ENCODE data around the gene ZFYVE16. TPM values are rescaled to one million over a fixed set of nuclear protein-coding genes. Genes with fewer than 3 reads are reported as not detected.

ZFYVE16 gene
- total RNA-seq, 4 donors from 2014 or later = 31.8 to 64.7 (median 45.2) TPM

DNA sequence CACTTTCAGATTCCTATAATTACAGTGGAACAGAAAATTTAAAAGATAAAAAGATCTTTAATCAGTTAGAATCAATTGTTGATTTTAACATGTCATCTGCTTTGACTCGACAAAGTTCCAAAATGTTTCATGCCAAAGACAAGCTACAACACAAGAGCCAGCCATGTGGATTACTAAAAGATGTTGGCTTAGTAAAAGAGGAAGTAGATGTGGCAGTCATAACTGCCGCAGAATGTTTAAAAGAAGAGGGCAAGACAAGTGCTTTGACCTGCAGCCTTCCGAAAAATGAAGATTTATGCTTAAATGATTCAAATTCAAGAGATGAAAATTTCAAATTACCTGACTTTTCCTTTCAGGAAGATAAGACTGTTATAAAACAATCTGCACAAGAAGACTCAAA, 29.5 kb downstream of the ZFYVE16 start:
- DNase-seq = no peak
- Histone ChIP-seq H3K36me3 (peaks cover 0 to 4% of the 10 kb centered on the region in 2 donors), H3K27me3 (no peaks in the 10 kb centered on the region), H3K9me3 (no peaks in the 10 kb centered on the region), H3K4me1 (peaks cover 0 to 5% of the 10 kb centered on the region in 2 donors), H3K4me3 (replicated peaks in 1 of 3) (no peak overlapping the region), H3K27ac (no peak overlapping the region)
- 92 to 93% methylated on average over 3 of the region's 3 CpGs for WGBS, 2 donors
- no peak for TF ChIP-seq POLR2A (IDR thresholded peaks at IDR 0.05)
- TF ChIP-seq, protein P1, sequence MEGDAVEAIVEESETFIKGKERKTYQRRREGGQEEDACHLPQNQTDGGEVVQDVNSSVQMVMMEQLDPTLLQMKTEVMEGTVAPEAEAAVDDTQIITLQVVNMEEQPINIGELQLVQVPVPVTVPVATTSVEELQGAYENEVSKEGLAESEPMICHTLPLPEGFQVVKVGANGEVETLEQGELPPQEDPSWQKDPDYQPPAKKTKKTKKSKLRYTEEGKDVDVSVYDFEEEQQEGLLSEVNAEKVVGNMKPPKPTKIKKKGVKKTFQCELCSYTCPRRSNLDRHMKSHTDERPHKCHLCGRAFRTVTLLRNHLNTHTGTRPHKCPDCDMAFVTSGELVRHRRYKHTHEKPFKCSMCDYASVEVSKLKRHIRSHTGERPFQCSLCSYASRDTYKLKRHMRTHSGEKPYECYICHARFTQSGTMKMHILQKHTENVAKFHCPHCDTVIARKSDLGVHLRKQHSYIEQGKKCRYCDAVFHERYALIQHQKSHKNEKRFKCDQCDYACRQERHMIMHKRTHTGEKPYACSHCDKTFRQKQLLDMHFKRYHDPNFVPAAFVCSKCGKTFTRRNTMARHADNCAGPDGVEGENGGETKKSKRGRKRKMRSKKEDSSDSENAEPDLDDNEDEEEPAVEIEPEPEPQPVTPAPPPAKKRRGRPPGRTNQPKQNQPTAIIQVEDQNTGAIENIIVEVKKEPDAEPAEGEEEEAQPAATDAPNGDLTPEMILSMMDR (IDR thresholded peaks at IDR 0.05) = no peak
- intact Hi-C loops (cut with DNase I) = no loop called here

DNA sequence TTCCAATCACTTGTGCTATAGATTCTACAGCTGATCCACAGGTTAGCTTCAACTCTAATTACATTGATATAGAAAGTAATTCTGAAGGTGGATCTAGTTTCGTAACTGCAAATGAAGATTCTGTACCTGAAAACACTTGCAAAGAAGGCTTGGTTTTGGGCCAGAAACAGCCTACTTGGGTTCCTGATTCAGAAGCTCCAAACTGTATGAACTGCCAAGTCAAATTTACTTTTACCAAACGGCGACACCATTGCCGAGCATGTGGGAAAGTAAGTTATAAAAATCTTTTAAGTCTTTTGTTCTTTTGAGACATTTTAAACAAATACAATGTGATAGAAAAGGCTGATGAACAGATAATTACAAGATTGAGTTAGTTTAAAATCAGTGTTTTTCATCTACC, 30.9 kb downstream of the ZFYVE16 start:
- Histone ChIP-seq H3K27ac (no peak overlapping the region), H3K4me3 (replicated peaks in 1 of 3) (no peak overlapping the region), H3K27me3 (no peaks in the 10 kb centered on the region), H3K9me3 (no peaks in the 10 kb centered on the region), H3K4me1 (peaks cover 0 to 5% of the 10 kb centered on the region in 2 donors), H3K36me3 (peaks cover 0 to 4% of the 10 kb centered on the region in 2 donors)
- intact Hi-C loops (cut with DNase I) = no loop called here
- no peak for TF ChIP-seq POLR2A (IDR thresholded peaks at IDR 0.05)
- TF ChIP-seq, protein P1 (IDR thresholded peaks at IDR 0.05) = no peak
- 94 to 95% methylated on average over 4 of the region's 4 CpGs for WGBS, 2 donors
- DNase-seq = no peak

GRCh38 chr5:80439213-80439612, 31.3 kb downstream of the ZFYVE16 start:
- intact Hi-C loops (cut with DNase I) = no loop called here
- DNase-seq = no peak
- Histone ChIP-seq H3K36me3 (peaks cover 0 to 4% of the 10 kb centered on the region in 2 donors), H3K4me3 (replicated peaks in 1 of 3) (no peak overlapping the region), H3K27ac (no peak overlapping the region), H3K4me1 (peaks cover 0 to 5% of the 10 kb centered on the region in 2 donors), H3K9me3 (no peaks in the 10 kb centered on the region), H3K27me3 (no peaks in the 10 kb centered on the region)
- no peak for TF ChIP-seq POLR2A (IDR thresholded peaks at IDR 0.05)

DNA sequence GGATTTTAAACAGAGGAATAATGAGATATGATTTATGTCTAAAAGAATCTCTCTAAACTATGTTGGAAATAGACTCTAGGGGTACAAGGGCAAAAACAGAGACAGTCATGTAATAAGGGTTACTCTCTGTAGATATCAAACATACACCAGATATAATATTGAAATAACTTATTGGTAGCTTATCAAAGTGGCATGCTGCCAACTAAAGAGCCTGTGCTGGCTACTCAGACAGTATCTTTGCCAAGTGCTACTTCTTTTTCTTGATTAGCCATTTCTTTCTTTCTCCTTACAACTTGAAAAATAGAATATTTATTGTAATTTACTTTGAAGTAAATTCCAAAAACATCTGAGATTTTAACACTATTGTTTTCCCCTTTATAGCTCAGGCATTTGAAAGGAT, 34.9 kb downstream of the ZFYVE16 start:
- DNase-seq = no peak
- intact Hi-C loops (cut with DNase I) = no loop called here
- no peak overlapping the region for H3K27ac ChIP-seq
- TF ChIP-seq POLR2A (IDR thresholded peaks at IDR 0.05) = no peak
- TF ChIP-seq, protein P1 (IDR thresholded peaks at IDR 0.05) = no peak
- H3K27me3 ChIP-seq = no peaks in the 10 kb centered on the region
- H3K9me3 ChIP-seq = no peaks in the 10 kb centered on the region
- peaks cover 0 to 5% of the 10 kb centered on the region in 2 donors for H3K4me1 ChIP-seq
- no peaks in the 10 kb centered on the region for H3K36me3 ChIP-seq
- H3K4me3 ChIP-seq (replicated peaks in 1 of 3) = no peak overlapping the region

DNA sequence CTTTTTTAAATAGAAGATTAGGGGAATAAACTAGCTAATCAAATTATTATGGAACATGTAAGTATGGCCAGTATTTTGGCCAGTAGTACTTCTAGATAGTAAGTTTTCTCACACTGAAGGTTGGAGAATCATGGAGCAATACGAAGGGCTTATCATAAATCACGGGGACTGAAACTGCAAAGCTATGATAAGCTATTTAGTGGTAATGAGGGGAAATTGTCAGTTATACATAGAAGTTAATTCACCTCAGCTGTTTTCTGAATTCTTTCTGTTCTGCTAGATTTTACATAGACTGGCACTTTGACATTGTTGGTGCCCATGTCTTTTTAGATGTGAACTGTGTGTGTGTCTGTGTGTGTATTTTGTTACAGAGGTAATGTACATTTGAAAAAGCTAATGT, 45.5 kb downstream of the ZFYVE16 start:
- WGBS, 2 donors = 95 to 97% methylated on average over 2 of the region's 2 CpGs
- Histone ChIP-seq H3K27me3 (no peaks in the 10 kb centered on the region), H3K36me3 (peaks cover 9 to 24% of the 10 kb centered on the region in 2 donors), H3K4me3 (replicated peaks in 1 of 3) (no peak overlapping the region), H3K27ac (no peak overlapping the region), H3K4me1 (no peaks in the 10 kb centered on the region), H3K9me3 (no peaks in the 10 kb centered on the region)
- TF ChIP-seq, protein P1 (IDR thresholded peaks at IDR 0.05) = no peak
- no peak for TF ChIP-seq POLR2A (IDR thresholded peaks at IDR 0.05)
- intact Hi-C loops (cut with DNase I) = no loop called here
- no peak for DNase-seq

DNA sequence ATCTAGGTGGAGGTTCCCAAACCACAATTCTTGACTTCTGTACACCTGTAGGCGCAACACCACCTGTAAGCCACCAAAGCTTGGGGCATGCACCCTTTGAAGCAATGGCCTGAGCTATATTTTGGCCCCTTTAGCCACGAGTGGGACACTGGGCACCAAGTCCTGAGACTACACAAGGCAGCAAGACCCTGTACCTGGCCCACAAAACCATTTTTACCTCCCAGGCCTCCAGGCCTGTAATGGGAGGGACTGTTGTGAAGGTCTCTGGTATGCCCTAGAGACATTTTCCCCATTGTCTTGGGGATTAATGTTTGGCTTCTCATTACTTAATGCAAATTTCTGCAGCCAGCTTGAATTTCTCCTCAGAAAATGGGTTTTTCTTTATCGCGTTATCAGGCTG, 55.4 kb downstream of the ZFYVE16 start:
- Histone ChIP-seq H3K27me3 (no peaks in the 10 kb centered on the region), H3K27ac (no peak overlapping the region), H3K4me3 (replicated peaks in 1 of 3) (no peak overlapping the region), H3K4me1 (no peaks in the 10 kb centered on the region), H3K36me3 (peaks cover 24 to 29% of the 10 kb centered on the region in 2 donors), H3K9me3 (no peaks in the 10 kb centered on the region)
- intact Hi-C loops (cut with DNase I) = no loop called here
- TF ChIP-seq POLR2A (IDR thresholded peaks at IDR 0.05) = no peak
- TF ChIP-seq, protein P1 (IDR thresholded peaks at IDR 0.05) = no peak
- WGBS, 2 donors = 97% methylated on average over 4 of the region's 4 CpGs
- no peak for DNase-seq

Measured in thyroid gland (tissue), 4 donors.